EH (cell line): ENCODE results near the gene CNTLN.
"Not testable (repeated sequence)": the region's sequence is repeated elsewhere in the genome, so short reads cannot be mapped to it uniquely, and the experiment has no call there.

Source experiments
- DNase-seq: peaks from one replicate; pipeline ENCODE4 v3.0.0-alpha.2; 2015; ENCODE audit warnings: low read depth

The CNTLN gene

DNA sequence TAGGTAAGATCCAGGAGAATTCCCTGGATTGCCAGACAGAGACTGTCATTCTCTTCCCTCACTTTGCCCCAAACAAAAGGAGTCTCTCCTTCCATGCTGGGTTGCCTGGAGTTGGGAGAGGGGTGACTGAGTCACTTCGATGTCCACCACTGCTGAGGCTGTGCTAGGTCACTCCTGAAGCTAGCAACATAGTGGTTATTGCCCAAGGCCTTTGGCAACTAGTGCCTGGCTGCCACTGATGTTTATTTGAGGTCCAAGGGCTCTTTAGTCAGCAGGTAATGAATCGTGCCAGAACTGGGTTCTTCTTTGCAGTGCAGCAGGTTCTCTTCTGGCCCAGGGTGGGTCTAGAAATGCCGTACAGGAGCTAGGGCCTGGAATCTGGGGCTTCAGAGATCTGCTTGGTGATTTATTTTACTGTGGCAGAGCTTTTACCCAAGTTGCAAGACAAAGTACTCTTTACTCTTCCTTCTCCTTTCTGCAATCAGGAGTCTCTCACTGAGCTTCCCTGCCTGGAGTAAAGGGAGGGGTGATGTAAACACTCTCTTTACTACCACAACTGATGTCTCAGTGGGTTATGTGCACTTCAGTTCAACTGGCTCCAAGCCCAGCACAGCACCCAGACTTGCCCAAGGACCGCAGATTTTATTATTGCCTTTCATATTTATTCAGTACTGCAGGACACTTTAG lies 288.3 kb downstream of the CNTLN start:
- peak; percentile 10 for DNase-seq

DNA sequence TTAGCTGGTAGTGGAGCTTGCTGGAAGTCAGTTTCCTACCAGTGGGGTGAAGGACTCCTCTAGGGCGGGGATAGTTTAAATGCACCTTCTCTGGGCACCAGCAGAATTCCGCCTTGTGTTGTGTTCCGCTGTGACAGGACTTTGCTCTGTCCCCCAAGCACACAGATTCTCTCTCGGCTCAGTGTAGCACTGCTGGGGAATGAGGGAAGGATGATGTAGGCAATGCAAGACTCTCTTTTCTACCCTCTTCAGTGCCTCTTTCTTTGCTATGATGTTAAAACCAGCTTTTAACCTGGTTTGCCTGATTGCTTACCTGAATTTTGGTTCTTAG lies 288.8 kb downstream of the CNTLN start:
- DNase-seq: no peak

DNA sequence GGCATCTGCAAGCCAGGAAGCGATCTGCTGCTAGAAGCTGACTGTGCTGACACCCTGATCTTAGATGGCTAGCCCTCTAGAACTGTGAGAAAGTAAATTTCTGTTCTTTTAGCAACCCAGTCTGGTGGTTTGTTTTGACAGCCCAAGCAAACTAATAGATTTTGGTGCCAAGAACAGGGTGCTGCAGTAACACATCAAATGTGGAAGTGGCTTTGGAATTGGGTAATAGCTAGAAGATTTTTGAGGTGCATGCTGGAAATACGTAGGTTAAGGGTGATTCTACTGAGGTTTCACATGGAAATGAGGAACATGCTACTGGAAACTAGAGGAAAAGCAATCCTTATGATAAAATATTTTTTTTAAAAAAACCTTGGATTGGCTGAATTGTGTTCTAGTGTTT lies 290.5 kb downstream of the CNTLN start:
- DNase-seq: no peak

- DNase-seq: no peak
Observed at GRCh38 chr9:17433526-17433925, 298.7 kb downstream of the CNTLN start.

- no peak for DNase-seq
Observed at GRCh38 chr9:17436854-17437253, 302.0 kb downstream of the CNTLN start.

DNA sequence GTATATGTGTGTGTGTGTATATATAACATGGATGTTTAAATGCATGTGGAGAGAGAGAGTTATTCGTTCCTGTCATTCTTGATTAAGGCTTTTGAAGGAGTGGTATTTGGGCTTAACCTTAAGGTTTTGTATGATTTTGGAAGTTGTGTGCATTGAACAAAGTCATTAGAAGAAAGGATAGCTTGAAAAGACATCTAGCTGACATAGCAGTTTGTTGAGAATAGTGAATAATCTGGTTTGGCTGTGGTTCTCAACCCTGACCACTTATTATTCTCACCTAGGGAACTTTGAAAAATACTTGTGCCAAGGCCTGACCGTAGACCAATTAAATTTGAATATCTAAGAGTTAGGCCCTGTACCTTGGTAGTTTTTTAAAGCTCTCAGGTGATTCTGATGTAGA lies 303.0 kb downstream of the CNTLN start:
- DNase-seq: no peak

- not testable (repeated sequence) for DNase-seq
Observed at GRCh38 chr9:17445126-17445525, 310.3 kb downstream of the CNTLN start.

DNA sequence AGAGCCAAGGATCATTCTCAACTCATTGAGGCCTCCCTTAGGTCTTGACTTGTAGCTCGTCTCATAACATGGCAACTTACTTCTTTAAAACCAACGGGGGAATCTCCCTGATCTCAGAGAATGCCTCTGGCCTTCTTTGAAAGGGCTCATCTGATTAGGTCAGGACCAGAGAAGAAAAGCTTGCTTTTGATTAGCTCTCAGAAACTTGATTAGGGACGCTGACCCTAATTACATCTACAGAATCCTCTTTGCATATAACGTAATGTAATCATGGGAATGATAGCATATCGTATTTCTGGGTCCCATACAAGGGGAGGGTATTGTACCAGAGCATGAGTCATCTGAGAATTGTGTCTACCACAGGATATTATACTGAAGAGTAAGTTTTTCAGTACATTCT lies 318.9 kb downstream of the CNTLN start:
- no peak for DNase-seq

DNA sequence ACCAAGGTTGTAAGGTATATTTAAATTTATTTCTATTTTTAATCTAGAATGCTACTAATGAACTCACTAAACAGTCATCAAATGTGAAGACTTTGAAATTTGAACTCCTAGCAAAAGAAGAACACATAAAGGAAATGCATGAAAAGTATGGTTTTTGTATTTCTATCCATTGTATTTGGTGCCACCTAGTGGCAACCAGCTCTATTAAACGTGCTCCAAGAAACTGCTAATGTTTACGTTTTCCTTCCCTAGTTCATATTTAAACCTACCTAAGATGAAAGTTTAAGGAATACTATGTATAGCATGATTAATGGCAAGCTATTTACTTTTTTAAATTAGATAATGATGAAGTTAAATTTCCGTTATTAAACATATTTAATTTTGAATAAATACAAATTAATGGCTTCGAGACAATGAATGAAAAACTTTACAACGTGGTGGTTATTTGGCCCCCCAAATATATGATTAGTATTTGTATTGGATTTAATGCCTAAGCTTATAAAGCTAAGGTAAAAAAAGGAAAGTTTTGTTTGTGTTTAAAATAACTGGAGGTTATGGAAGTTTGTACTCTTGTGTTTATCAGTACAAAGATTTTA lies 328.1 kb downstream of the CNTLN start:
- DNase-seq: peak; percentile 71

DNA sequence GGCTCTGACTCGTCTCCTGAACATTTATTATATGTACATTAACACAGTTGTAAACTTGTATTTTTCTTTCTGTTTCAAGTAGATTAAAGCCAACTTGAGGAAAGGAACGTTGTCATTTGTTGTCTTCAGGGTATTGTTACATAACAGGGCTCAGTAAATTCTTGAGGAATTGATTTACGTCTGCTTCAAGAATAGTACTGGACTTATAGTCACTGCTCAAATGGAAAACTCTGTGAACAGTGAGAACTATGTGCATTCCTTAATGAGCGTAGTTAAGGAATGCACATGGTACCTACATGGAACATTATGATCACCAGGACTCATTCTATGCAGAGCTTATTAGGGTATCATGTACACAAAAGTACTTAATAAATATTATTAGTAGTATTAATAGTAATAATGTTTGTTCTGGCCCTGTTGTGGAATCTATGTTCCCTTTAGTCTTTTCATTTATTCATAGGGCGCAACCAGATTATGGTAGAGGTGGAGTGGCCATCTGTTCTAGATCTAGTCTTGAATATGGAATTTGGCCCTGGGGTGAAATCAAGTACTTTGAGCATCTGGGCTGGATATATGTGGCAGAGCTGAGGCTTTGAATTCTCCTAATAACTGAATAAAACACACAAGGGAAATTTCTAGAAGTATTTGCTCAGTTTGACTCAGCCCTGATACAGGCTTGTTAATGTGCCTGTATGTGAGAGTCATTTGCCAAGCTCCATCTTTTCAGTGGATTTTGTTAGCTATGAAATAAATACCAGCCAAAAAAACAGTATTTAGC lies 335.4 kb downstream of the CNTLN start:
- peak; percentile 3 for DNase-seq

- DNase-seq: peak; percentile 24
Observed at GRCh38 chr9:17472126-17472525, 337.3 kb downstream of the CNTLN start.

DNA sequence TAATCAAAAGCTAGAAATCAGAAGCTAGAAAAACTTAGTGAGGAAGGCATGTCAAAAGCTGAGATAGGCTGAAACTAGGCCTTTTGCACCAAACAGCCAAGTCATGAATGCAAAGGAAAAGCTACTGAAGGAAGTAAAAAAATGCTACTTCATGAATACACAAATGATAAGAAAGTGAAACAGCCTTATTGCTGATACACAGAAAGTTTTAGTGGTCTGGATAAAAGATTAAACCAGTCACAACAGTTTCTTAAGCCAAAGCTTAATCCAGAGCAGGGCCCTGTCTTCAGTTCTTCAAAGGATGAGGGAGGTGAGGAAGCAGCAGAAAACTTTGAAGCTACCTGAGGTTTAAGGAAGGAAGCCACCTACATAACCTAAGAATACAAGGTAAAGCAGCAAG lies 341.6 kb downstream of the CNTLN start:
- no peak for DNase-seq

- no peak for DNase-seq
Observed at GRCh38 chr9:17477816-17478215, 343.0 kb downstream of the CNTLN start.

- no peak for DNase-seq
Observed at GRCh38 chr9:17480966-17481365, 346.1 kb downstream of the CNTLN start.

DNA sequence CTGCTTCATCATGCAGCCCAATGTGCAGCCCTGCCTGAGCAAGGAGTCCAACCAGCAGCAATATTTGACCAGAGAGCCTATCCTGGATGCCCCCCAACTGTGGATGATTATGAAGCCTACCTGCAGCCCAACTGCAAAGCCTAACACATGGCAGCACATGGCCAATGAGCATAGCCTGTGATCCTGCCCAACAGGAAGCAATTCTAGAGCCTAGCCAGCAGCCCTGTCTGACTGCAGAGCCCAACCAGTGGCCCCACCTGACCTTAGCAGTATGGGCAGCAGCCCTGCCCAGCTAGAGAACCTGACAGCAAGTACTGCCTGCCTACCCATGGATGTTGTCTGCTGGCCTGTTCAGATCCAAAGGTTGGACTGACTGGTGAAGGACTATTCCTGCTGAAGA lies 346.7 kb downstream of the CNTLN start:
- DNase-seq: peak; percentile 10

- DNase-seq: peak; percentile 26
Observed at GRCh38 chr9:17484906-17485305, 350.1 kb downstream of the CNTLN start.

DNA sequence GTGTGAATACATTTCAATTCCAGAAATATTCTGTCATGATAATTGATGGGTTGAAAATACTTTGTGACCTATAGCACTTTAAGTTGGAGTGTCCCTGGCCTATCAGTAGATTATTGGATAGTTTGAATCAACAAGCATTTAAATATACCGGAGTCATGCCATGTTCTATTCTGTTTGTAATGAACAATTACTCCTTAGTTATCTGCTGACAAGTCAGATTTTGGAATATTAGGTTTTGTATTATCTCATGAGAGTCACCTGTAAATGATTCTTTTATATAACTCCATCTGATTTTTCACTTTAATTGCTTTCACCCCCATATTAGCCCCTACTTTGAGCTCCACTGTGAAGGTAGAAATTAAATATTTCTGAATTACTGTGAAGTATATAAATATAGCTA lies 351.6 kb downstream of the CNTLN start:
- no peak for DNase-seq

DNA sequence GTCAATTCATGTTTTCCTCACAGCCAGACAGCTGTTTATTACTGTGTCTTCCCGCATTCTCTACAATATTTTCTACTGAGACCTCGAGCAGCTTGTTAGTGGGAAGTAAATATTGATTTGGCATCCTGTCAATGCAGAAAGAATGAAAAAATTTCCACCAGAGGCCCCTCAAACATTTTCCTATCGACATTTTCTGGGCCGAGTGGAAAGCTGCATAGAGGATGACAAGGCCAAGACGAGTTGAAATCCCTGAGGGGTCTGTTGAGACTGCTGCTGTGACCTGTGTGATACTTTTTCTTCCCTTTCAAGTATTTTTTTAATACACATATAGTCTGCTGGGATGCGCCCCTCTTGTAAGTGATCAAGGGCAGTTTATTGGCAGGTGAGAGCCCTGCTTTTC lies 352.6 kb downstream of the CNTLN start:
- DNase-seq: no peak

DNA sequence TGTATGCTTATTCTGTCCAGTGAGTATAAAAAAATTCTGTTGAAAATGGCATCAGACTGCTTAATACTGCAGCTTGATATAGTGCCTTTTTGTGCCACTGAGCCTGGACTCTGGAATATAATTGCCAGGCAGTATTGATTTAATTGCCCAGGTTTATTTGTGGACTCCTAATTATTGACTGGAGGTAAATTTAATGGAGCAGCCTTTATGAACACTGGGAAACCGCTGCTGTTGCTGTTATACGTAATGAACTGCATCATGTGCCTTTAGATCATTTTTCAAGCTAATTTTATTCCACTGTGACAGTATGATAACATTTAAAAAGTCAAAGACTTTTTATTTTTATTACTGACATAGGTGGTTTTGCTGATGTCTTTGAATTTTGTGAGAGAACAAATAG lies 353.8 kb downstream of the CNTLN start:
- DNase-seq: no peak

GRCh38 chr9:17490110-17490509 lies 355.3 kb downstream of the CNTLN start:
- DNase-seq: no peak

- no peak for DNase-seq
Observed at GRCh38 chr9:17491780-17492179, 356.9 kb downstream of the CNTLN start.

GRCh38 chr9:17503196-17503595 lies 368.4 kb downstream of the CNTLN start:
- no peak for DNase-seq

DNA sequence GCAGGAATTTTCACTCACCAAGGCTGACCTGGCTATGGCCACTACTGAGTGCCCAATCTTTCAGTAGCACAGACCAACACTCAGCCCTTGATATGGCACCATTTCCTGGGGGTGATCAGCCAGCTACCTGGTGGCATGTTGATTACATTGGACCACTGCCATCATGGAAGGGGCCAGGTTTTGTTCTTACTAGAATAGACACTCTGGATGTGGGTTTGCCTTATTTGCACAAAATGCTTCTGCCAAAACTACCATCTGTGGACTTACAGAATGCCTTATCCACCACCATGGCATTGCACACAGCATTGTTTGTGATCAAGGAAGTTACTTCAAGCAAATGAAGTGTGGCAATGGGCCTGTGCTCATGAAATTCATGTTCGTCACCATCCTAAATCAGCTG lies 374.3 kb downstream of the CNTLN start:
- DNase-seq: no peak

DNA sequence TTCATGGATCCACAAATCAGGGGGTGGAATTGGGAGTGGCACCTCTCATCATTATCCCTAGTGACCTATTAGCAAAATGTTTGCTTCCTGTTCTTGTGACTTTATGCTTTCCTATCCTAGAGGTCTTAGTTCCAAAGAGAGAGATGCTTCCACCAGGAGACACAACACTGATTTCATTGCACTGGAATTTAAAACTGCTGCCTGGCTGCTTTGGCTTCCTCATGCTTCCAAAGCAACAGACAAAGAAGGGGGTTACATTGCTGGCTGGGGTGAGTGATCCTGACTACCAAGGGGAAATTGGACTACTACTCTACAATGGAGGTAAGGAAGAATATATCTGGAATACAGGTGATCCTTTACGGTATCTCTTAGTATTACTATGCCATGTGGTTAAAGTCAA lies 374.9 kb downstream of the CNTLN start:
- peak; percentile 49 for DNase-seq
